DOHH2 (cell line): ENCODE results near the gene PIBF1.

Experiments used
- H3F3A ChIP-seq: fragments of 200-600 bp; sonication (generic), shearing (Covaris generic); 2 replicates; pipeline ENCODE4 v1.6.0; 2016; ENCODE audit warnings: antibody characterized with exemption, mild to moderate bottlenecking; ENCODE audit not compliant: control insufficient read depth, insufficient read depth
- H3K27ac ChIP-seq: fragments of 200-600 bp; sonication (generic); 2 replicates; pipeline ENCODE4 v1.5.1; 2014; ENCODE audit warnings: low read depth, mild to moderate bottlenecking, low read length, moderate library complexity
- H3K27me3 ChIP-seq: fragments of 200-600 bp; sonication (generic); 2 replicates; pipeline ENCODE4 v1.6.1; 2014; ENCODE audit warnings: mild to moderate bottlenecking, low read length, mixed read lengths; ENCODE audit not compliant: control insufficient read depth
- H3K36me3 ChIP-seq: fragments of 200-600 bp; sonication (generic); 2 replicates; pipeline ENCODE4 v1.6.1; 2014; ENCODE audit warnings: mild to moderate bottlenecking, low read length, moderate library complexity, mixed read lengths; ENCODE audit not compliant: control insufficient read depth
- H3K4me1 ChIP-seq: fragments of 200-600 bp; sonication (generic); 2 replicates; pipeline ENCODE4 v1.6.1; 2014; ENCODE audit warnings: mild to moderate bottlenecking, low read length, mixed read lengths; ENCODE audit not compliant: control insufficient read depth
- H3K4me2 ChIP-seq: fragments of 200-600 bp; sonication (generic); 2 replicates; pipeline ENCODE4 v1.6.0; 2014; ENCODE audit warnings: mild to moderate bottlenecking, low read length, moderate library complexity
- H3K4me3 ChIP-seq: fragments of 200-600 bp; sonication (generic); 2 replicates; pipeline ENCODE4 v1.5.1; 2014; ENCODE audit warnings: mild to moderate bottlenecking, low read length, mixed read lengths
- H3K79me2 ChIP-seq: fragments of 200-600 bp; sonication (generic); 2 replicates; pipeline ENCODE4 v1.6.1; 2014; ENCODE audit warnings: mild to moderate bottlenecking, low read length, mixed read lengths; ENCODE audit not compliant: control insufficient read depth
- H3K9me2 ChIP-seq: fragments of 200-600 bp; sonication (generic); replicated peaks from 2 replicates; pipeline ENCODE4 v1.6.1; 2014; ENCODE audit warnings: mild to moderate bottlenecking, low read length, mixed read lengths; ENCODE audit not compliant: control insufficient read depth
- H3K9me3 ChIP-seq: fragments of 200-600 bp; sonication (generic); 2 replicates; pipeline ENCODE4 v1.6.1; 2014; ENCODE audit warnings: antibody characterized with exemption, low read length, mixed read lengths; ENCODE audit not compliant: control insufficient read depth, insufficient read depth
- H4K20me1 ChIP-seq: fragments of 200-600 bp; sonication (generic); 2 replicates; pipeline ENCODE4 v1.6.0; 2014; ENCODE audit warnings: low read depth, mild to moderate bottlenecking, antibody characterized with exemption, low read length, moderate library complexity; ENCODE audit not compliant: control insufficient read depth, insufficient read depth
- CTCF ChIP-seq: fragments of 200-600 bp; sonication (generic); IDR thresholded peaks from one replicate; pipeline ENCODE4 v1.5.1; 2014; ENCODE audit warnings: antibody characterized with exemption, mild to moderate bottlenecking, low read depth, low read length; ENCODE audit not compliant: poor library complexity, severe bottlenecking
- EZH2phosphoT487 ChIP-seq: fragments of 200-600 bp; sonication (generic); IDR thresholded peaks from 2 replicates; pipeline ENCODE4 v1.6.1; 2017; ENCODE audit warnings: borderline replicate concordance, mild to moderate bottlenecking, antibody characterized with exemption, low read length, moderate library complexity, mixed read lengths

The PIBF1 gene

DNA sequence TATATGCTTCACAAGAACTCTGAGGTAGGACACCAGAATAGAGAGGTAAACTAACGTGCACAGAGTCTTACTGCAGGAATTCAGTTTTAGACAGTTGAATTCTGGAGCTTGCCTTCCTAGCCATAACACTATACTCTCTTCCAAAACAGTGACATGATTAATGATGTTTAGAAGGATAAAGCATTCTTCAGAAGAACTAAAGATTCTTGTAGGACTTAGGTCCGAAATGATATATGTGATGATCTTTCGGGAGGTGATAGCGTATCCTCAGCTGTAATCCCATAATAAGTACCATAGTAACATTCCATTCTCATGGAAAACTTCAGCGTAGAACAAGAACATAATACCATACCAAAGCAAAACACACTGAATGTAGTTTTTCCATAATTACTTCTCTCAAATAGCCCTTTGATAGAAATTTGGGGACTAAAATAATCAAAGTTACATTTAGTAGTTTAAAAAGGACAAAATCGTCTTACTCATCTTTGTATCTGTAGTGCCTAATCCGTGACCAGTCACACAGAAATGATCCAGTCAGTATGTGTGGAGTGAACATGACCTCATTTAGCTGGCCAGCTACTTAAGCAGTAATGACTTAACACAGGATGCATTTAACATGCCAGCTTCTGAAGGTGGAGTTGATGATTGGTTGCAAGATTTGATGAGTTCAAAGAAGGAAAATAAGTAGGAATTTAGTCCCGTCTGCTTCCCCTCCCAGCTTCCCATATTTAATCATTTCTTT, 38.4 kb downstream of the PIBF1 start:
- Histone ChIP-seq H3K27ac (no peak overlapping the region), H3K4me2 (no peak overlapping the region), H3F3A (no peaks in the 10 kb centered on the region), H3K9me2 (no peaks in the 10 kb centered on the region), H3K36me3 (peaks cover 46% of the 10 kb centered on the region), H3K4me1 (no peaks in the 10 kb centered on the region), H3K79me2 (no peaks in the 10 kb centered on the region), H3K27me3 (no peaks in the 10 kb centered on the region), H3K4me3 (no peak overlapping the region), H4K20me1 (no peaks in the 10 kb centered on the region), H3K9me3 (no peaks in the 10 kb centered on the region)
- TF ChIP-seq EZH2phosphoT487 (no peak), CTCF (no peak)

GRCh38 chr13:72820898-72821279, 39.0 kb downstream of the PIBF1 start:
- Histone ChIP-seq H3K4me1 (no peaks in the 10 kb centered on the region), H4K20me1 (no peaks in the 10 kb centered on the region), H3K9me3 (no peaks in the 10 kb centered on the region), H3K4me3 (no peak overlapping the region), H3K36me3 (peaks cover 48% of the 10 kb centered on the region), H3K79me2 (no peaks in the 10 kb centered on the region), H3F3A (no peaks in the 10 kb centered on the region), H3K4me2 (no peak overlapping the region), H3K27me3 (no peaks in the 10 kb centered on the region), H3K27ac (no peak overlapping the region), H3K9me2 (no peaks in the 10 kb centered on the region)
- TF ChIP-seq EZH2phosphoT487 (no peak), CTCF (no peak)

DNA sequence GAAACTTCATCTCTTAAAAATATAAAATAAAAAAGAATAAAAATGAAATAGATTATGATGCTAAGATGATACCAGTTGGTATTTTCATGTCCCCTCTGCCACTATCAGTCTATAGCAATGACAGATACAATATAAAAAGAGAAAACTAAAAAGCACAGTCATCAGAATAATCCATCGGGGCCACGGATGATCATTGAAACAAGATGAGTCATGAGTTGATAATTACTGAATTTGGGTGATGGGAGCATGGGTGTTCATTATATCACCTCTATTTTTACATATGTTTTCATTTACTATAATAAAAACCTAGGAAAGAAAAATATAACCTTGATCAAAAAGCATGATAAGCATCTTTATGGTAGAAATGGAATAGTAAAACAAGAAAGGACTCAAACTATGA, 41.1 kb downstream of the PIBF1 start:
- TF ChIP-seq EZH2phosphoT487, result no peak
- no peak for TF ChIP-seq CTCF
- no peaks in the 10 kb centered on the region for H3K9me2 ChIP-seq

More for the DNA sequence above, 41.1 kb downstream of the PIBF1 start:
- Histone ChIP-seq H3F3A (no peaks in the 10 kb centered on the region), H3K4me3 (no peak overlapping the region), H3K4me1 (no peaks in the 10 kb centered on the region), H3K27me3 (no peaks in the 10 kb centered on the region), H3K36me3 (peaks cover 62% of the 10 kb centered on the region), H3K9me3 (no peaks in the 10 kb centered on the region), H3K27ac (no peak overlapping the region), H3K4me2 (no peak overlapping the region), H3K79me2 (no peaks in the 10 kb centered on the region), H4K20me1 (no peaks in the 10 kb centered on the region)
